ENCODE results near the gene LRP1B.

The LRP1B gene

DNA sequence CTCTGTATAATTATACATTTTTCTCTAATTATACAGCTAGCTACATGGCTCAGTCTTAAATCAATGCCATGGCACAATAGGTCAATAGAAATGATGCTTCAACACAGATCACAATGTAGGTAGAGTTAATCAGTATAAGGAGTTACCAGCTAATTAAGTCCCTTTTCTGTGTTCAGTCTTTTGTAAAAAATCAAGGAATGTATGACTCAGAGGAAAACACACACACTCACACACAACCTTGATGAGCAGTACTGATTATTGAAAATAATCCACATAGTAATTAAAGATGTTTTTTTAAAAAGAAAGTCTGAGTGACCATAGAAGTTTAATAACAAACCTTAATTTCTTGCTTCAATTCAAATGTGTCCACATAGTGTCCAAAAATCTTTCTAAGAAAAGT is 691.3 kb downstream of the LRP1B start:
- no peaks in the 10 kb centered on the region for H3K4me1 Mint-ChIP-seq
- no peaks in the 10 kb centered on the region for H3K36me3 Mint-ChIP-seq
- DNase-seq (ENCODE audit: low spot score in 2 of 2) (no peak), ATAC-seq (ENCODE audit: low read depth) (no peak)
- no peak overlapping the region for H3K27ac Mint-ChIP-seq
- H3K27me3 Mint-ChIP-seq = no peaks in the 10 kb centered on the region
- no peak overlapping the region for H3K4me3 Mint-ChIP-seq
- H3K9me3 Mint-ChIP-seq = peaks cover 3% of the 10 kb centered on the region

DNA sequence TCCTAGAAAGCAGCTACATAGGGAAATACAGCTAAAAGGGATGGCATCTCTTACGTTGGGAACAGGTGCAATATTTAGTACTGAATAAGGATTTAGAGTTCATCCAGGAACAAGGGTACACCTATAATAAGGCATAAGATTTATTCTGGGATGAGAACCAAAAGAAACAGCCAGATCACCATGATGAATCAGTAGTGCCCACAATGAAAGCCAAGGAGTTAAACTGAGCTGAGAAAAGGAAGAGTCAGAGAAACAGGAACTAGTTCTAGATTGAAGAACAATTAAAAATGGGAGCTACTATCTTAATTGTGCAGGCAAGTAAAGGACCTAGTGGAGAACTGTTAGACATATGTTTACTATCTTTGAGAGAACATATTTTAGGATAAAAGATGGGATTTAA is 692.3 kb downstream of the LRP1B start:
- Mint-ChIP-seq H3K27ac (no peak overlapping the region), H3K9me3 (peaks cover 3% of the 10 kb centered on the region), H3K27me3 (no peaks in the 10 kb centered on the region), H3K36me3 (no peaks in the 10 kb centered on the region), H3K4me3 (no peak overlapping the region), H3K4me1 (no peaks in the 10 kb centered on the region)
- ATAC-seq (ENCODE audit: low read depth) (no peak), DNase-seq (ENCODE audit: low spot score in 2 of 2) (no peak)

DNA sequence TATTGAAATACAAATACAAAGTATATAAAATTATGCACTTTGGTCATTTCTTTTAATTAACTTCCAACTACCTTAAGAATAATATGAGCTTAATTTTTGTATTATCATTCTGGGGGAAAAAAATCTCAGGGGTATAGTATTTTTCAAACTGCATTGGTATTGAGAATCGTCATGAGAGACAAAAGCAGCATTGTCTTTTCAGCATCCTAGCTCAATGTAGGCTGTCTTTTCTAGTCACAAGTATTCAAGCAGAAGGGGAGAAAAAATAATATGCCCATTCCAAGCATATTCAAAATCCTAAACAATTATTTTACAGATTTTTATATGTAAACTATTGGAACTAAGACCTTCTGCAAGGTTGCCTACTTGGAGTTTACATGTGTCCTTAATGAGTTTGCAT is 693.3 kb downstream of the LRP1B start:
- no peak for DNase-seq (ENCODE audit: low spot score in 2 of 2)
- no peaks in the 10 kb centered on the region for H3K4me1 Mint-ChIP-seq
- no peak for ATAC-seq (ENCODE audit: low read depth)
- H3K4me3 Mint-ChIP-seq = no peak overlapping the region
- no peaks in the 10 kb centered on the region for H3K36me3 Mint-ChIP-seq
- H3K27ac Mint-ChIP-seq = no peak overlapping the region
- no peaks in the 10 kb centered on the region for H3K27me3 Mint-ChIP-seq
- peaks cover 5% of the 10 kb centered on the region for H3K9me3 Mint-ChIP-seq

DNA sequence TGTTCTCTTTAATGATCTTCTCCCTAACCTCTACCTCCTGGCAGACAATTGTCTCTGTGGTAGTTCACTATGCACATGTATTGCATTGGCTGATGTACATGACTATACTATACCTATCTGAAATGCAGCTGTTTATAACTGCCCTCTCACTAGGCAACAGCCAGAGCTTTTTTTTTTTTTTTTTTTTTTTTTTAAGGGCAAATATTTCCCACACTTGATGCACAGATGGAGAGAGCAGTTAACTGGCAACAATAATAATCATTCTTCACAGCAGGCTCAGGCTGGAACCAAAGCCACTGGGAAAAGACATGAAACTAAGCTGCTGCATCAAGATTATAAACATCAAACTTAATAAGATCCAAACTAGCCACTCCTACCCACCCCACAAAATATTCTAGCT is 707.7 kb downstream of the LRP1B start:
- no peaks in the 10 kb centered on the region for H3K9me3 Mint-ChIP-seq
- no peak overlapping the region for H3K4me3 Mint-ChIP-seq
- no peaks in the 10 kb centered on the region for H3K27me3 Mint-ChIP-seq
- ATAC-seq (ENCODE audit: low read depth) (no peak), DNase-seq (ENCODE audit: low spot score in 2 of 2) (no peak)
- H3K36me3 Mint-ChIP-seq = no peaks in the 10 kb centered on the region
- H3K27ac Mint-ChIP-seq = no peak overlapping the region
- H3K4me1 Mint-ChIP-seq = no peaks in the 10 kb centered on the region

DNA sequence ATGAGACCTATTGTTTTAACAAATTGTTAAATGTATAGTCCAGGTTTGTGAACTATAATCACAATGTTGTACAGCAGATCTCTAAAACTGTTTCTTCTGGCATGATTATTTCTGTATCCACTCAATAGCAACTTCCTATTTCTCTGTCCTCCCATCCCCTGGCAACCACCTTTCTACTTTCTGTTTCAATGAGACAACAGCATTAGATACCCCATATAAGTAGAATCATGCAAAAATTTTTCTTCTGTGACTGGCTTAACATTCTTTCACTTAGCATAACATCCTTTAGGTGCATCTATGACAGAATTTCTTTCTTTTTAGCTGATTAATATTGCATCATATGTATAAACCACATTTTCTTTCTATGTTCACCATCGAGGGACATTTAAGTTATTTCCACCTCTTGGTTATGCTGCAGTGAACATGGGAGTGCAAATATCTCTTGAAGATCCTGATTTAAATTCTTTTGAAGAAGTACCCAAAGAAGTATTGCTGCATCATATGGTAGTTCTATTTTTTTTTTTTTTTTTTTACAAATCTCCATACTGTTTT is 713.5 kb downstream of the LRP1B start:
- Mint-ChIP-seq H3K4me1 (peaks cover 3% of the 10 kb centered on the region), H3K9me3 (peaks cover 7% of the 10 kb centered on the region), H3K4me3 (no peak overlapping the region), H3K27ac (no peak overlapping the region), H3K36me3 (no peaks in the 10 kb centered on the region), H3K27me3 (no peaks in the 10 kb centered on the region)
- DNase-seq (ENCODE audit: low spot score in 2 of 2) = no peak
- peak; percentile 31 for ATAC-seq (ENCODE audit: low read depth)

DNA sequence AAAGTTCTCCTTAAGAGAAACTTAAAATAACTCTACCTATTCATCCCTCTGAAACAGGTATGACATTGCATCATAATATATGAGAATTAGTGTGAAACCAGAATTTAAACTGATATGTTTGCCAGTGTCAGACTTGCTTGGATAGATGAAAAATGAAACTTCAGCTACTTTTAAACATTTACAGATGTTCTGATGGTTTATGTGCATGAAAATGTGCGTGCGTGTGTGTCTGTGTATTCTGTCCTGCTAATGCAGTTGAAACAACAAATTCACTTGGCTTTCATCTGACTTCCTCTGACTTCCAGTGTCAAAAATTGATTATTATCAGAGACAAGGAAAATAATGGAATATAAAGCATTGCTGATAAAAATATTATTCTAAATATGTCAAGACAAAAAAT is 719.4 kb downstream of the LRP1B start:
- no peaks in the 10 kb centered on the region for H3K36me3 Mint-ChIP-seq
- no peak overlapping the region for H3K27ac Mint-ChIP-seq
- no peak for DNase-seq (ENCODE audit: low spot score in 2 of 2)
- H3K4me3 Mint-ChIP-seq = no peak overlapping the region
- no peaks in the 10 kb centered on the region for H3K27me3 Mint-ChIP-seq
- H3K4me1 Mint-ChIP-seq = no peaks in the 10 kb centered on the region
- H3K9me3 Mint-ChIP-seq = peaks cover 7% of the 10 kb centered on the region
- ATAC-seq (ENCODE audit: low read depth) = no peak

DNA sequence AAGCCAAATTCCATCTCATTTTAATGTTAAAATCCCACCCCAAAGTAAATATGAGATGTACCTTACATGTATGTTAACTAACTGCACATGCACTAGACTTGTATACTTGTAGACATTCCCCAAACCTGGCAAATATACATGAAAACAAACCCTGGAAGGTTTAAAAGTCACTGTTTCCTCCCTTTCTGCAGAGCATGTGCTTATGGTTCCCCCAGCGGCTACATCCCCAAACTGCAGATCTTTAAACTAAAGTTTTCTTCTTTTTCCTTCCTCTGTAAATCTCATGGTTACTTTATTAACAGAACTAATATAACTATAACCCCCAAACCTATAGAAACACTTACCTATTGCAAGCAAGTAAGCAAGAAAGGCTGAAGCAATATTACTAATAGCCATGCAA is 731.5 kb downstream of the LRP1B start:
- Mint-ChIP-seq H3K4me3 (no peak overlapping the region), H3K9me3 (no peaks in the 10 kb centered on the region), H3K27ac (no peak overlapping the region), H3K4me1 (no peaks in the 10 kb centered on the region), H3K27me3 (no peaks in the 10 kb centered on the region), H3K36me3 (no peaks in the 10 kb centered on the region)
- DNase-seq (ENCODE audit: low spot score in 2 of 2) (no peak), ATAC-seq (ENCODE audit: low read depth) (no peak)

DNA sequence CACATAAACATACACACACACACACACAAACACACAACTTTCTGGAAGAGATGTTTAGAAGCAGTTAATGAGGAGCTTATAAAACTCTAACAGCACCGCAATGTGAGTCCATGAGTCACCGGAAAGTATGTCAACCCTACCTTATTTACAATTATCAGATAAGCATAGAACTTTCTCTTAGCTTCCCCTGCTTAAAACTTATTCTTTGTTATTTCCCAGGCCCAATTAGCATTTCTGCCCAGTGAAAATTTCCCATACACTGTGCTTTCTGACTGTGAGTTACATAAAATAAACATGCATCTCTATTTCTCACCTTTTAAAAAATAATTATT is 737.6 kb downstream of the LRP1B start:
- DNase-seq (ENCODE audit: low spot score in 2 of 2) = no peak

DNA sequence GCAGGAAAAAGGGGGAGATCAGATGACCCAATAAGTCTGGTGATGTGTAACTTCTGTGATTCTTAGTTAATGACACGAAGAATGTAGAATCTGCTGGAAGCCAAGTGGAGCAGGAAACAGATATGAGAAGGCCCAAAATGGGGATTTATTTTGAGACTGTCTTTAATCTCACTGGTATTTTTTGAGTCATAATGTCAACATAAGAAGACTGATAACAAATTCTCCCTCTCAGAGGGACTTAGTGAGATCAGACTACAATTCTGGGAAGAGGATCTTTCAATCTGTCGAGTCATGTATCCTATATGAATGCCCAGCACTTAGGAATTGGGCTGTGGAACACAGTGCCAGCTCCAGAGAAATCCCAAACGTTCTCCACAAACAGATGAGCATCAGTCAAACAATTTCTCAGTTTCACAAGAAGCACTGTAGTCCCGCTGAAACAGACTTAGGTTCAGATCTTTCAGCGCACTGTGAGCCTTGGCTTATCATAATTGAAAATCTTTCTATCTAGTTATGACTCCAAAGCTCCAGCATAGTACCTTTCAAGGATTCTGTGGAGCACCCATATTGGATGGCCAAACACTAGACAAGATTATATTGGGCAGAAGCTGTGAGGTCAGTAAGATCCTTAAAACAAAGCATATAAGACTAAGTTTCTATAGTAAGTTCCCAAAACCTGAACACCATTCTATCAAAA is 738.2 kb downstream of the LRP1B start:
- DNase-seq (ENCODE audit: low spot score in 2 of 2) = no peak
- H3K36me3 Mint-ChIP-seq = no peaks in the 10 kb centered on the region
- no peaks in the 10 kb centered on the region for H3K4me1 Mint-ChIP-seq
- no peaks in the 10 kb centered on the region for H3K27me3 Mint-ChIP-seq
- H3K27ac Mint-ChIP-seq = no peak overlapping the region
- H3K4me3 Mint-ChIP-seq = no peak overlapping the region
- ATAC-seq (ENCODE audit: low read depth) = no peak
- no peaks in the 10 kb centered on the region for H3K9me3 Mint-ChIP-seq

More for the DNA sequence above, 737.6 kb downstream of the LRP1B start:
- no peaks in the 10 kb centered on the region for H3K9me3 Mint-ChIP-seq
- no peaks in the 10 kb centered on the region for H3K36me3 Mint-ChIP-seq
- no peak for ATAC-seq (ENCODE audit: low read depth)
- no peaks in the 10 kb centered on the region for H3K27me3 Mint-ChIP-seq
- H3K27ac Mint-ChIP-seq = no peak overlapping the region
- H3K4me3 Mint-ChIP-seq = no peak overlapping the region
- H3K4me1 Mint-ChIP-seq = no peaks in the 10 kb centered on the region

DNA sequence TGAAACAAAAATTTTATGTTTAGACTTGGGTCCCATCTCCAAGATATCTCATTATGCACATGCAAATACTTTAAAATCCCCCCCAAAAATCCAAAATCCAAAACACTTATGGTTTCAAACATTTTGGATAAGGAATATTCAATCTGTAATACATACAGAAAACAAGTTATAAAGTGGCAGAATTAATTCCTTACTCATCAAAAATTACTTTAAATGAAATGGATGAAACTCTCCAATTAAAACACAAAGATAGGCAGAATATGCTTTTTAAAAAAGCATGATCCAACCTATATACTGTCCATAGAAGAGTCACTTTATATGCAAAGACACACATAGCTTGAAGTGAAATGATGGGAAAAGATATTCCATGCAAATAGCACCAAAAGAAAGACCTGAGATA is 744.6 kb downstream of the LRP1B start:
- H3K36me3 Mint-ChIP-seq = no peaks in the 10 kb centered on the region

DNA sequence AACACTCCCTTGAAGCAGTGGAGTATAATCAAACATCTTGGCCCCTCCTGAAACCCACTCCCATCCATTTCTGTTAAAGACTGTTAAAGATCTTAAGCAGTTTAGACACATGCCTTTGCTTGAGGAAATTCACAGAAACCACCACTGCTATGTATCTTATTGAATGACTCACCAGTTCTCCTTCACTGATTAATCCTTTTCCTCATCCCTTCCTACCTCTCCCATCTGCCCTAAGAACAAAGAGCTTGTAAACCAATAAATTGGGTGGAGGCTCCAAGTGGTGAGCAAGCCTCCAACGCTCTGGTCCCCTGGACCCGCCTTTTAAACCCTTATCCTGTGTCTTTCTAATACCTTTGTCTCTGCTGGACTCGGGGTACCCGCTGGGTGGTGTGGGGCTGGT is 746.1 kb downstream of the LRP1B start:
- Mint-ChIP-seq H3K9me3 (peaks cover 5% of the 10 kb centered on the region), H3K4me1 (no peaks in the 10 kb centered on the region), H3K36me3 (no peaks in the 10 kb centered on the region), H3K27me3 (no peaks in the 10 kb centered on the region), H3K4me3 (no peak overlapping the region), H3K27ac (no peak overlapping the region)
- ATAC-seq (ENCODE audit: low read depth) (no peak), DNase-seq (ENCODE audit: low spot score in 2 of 2) (no peak)

More for the DNA sequence above, 744.6 kb downstream of the LRP1B start:
- ATAC-seq (ENCODE audit: low read depth) = no peak
- DNase-seq (ENCODE audit: low spot score in 2 of 2) = no peak
- Mint-ChIP-seq H3K4me3 (no peak overlapping the region), H3K9me3 (peaks cover 4% of the 10 kb centered on the region), H3K27ac (no peak overlapping the region), H3K4me1 (no peaks in the 10 kb centered on the region), H3K27me3 (no peaks in the 10 kb centered on the region)

DNA sequence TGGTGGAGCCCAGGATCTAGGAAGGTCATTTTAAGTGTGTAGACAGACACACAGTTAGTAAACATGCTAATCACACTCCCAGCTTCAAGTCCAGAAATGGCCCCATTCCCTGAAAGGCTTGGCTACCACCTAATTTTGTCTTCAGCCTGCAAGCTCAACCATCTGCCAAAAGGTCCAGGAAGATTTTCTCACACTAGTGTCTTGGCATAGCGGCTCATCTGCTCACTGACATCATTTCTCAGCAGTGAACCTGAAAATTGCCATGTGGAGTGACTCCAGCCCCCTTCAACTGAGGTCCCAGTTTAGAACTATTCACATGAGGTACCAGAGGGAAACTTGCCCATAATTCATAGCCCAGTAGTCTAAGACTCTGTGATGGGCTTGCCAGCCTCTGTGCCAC is 748.9 kb downstream of the LRP1B start:
- ATAC-seq (ENCODE audit: low read depth) = no peak
- Mint-ChIP-seq H3K27ac (no peak overlapping the region), H3K4me1 (no peaks in the 10 kb centered on the region), H3K27me3 (no peaks in the 10 kb centered on the region), H3K9me3 (peaks cover 7% of the 10 kb centered on the region), H3K36me3 (no peaks in the 10 kb centered on the region), H3K4me3 (no peak overlapping the region)
- no peak for DNase-seq (ENCODE audit: low spot score in 2 of 2)

DNA sequence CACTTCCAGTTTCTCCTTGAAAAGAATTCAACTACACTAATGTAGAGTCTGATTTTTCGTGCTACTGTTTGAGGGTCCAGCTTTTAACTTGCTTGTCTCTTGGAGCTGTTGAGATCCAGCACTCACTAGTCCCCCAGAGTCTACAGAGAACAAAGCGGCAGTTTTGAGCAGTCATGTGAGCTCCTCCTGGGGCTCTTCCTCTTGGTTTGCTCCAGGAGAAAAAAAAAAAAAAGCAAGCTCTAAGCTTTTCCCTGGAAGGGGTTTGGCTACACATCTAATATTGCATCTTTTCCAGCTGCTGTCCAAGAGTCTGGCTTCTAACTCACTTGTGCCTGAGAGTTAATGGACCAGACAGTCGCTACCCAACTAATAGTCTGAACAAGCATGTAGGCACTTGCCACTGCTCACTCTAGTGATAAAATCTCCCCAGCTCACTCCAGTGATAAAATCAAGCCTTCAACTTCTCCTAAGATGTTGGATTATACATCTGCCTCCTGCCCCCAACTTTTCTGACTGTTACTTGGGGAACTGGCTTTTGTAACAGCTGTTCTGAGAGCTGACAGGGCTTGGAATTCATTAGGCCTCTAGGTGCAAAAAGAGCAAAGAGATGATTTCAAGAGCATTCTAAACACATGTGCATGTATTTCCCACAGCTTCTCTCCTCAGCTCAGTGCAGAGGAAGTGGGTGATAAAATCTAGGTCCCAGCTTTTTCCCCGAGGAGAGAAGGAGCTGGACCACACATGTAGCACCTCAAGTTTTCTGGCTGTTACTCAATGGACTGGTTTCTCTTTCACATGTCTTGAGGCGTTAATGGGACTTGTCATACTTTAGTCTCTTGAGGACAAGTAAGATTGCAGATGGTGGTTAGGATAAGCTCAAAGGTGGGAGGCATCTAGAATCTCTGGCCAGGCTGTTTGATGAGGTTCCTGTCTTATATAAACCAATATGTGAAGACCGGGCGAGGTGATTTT is 750.5 kb downstream of the LRP1B start:
- Mint-ChIP-seq H3K4me3 (no peak overlapping the region), H3K27me3 (no peaks in the 10 kb centered on the region), H3K4me1 (no peaks in the 10 kb centered on the region), H3K9me3 (peaks cover 6% of the 10 kb centered on the region), H3K27ac (no peak overlapping the region), H3K36me3 (no peaks in the 10 kb centered on the region)
- DNase-seq (ENCODE audit: low spot score in 2 of 2) (no peak), ATAC-seq (ENCODE audit: low read depth) (no peak)

DNA sequence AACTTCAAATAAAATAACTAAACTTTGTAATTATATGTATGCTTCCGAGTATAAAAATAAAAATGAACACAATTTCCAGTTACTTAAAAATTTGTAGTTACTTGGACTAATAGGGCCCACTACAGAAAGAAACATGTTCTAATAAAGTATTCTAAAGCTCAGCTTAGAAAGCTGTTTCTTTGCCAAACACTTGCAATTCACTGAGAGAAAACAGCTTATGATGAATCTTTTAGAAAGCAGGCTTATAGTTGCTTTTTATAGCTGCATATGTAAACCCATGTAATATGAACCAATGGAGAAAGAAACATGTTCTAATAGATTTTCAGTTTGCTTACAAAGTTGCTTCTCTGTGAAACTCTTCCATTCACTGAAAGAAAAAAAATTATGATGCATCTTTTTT is 766.0 kb downstream of the LRP1B start:
- H3K36me3 Mint-ChIP-seq = no peaks in the 10 kb centered on the region
- no peaks in the 10 kb centered on the region for H3K27me3 Mint-ChIP-seq
- H3K4me3 Mint-ChIP-seq = no peak overlapping the region
- no peaks in the 10 kb centered on the region for H3K9me3 Mint-ChIP-seq
- no peak for ATAC-seq (ENCODE audit: low read depth)
- H3K27ac Mint-ChIP-seq = no peak overlapping the region
- no peaks in the 10 kb centered on the region for H3K4me1 Mint-ChIP-seq
- no peak for DNase-seq (ENCODE audit: low spot score in 2 of 2)

All from memory B cell (primary cell).